GM21526 (cell line): ENCODE measurements around the gene TXNRD2.

Source experiments
- ATAC-seq: cut with Tn5 transposase; IDR thresholded peaks from one replicate; pipeline ENCODE4 v1.9.1; 2021; ENCODE audit warnings: moderate library complexity; ENCODE audit not compliant: unreplicated experiment, low FRiP score

TXNRD2 gene

DNA sequence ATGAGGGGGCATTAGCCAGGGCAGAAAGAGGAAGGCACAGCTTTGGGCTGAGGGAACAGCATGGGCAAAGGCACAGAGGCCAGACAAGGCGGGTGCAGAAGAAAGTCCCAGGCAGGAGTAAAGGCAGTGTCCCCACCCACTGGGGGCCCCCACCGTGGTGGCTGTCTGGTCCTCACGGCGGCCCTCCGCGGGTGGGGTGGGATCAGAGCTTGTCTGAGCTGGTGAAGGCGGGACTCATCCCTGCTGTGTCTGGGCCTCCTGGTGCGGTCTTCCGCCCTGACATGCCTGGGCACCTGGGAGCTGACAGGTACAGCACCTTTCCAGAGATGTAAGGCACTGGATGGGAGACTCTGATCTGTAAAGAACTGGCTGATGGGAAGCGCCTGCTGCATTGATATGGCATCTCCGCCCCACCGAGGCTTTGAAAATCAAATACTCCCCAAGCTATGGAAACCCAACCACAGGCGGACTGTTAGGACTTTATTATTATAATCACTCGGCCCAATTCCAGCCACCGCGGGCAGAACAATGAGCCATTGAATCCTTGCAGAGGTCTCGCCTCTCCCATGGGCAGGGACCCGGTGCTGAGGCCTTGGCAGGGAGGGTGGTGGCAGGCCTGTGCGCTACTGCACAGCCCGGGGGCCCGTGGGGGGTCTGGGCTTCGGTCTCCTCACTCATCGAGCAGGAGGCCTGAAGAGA, 72.7 kb downstream of the TXNRD2 start:
- no peak for ATAC-seq

DNA sequence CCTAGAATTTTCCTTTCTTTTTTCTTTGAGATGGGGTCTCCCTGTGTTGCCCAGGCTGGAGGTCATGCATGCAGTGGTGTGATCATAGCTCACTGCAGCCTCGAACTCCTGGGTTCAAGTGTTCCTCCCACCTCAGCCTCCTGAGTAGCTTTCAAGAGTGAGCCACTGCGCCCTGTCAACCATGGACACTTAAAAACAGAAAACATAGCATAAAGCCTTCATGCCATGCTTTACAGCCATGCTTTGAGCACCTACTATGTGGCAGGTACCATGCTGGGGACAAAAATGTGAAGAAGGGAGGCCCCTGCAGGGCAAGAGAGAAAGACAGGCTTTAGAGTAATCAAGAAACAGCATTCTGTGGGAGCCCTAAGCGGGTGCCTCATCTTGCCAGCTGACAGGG, 73.3 kb downstream of the TXNRD2 start:
- no peak for ATAC-seq

DNA sequence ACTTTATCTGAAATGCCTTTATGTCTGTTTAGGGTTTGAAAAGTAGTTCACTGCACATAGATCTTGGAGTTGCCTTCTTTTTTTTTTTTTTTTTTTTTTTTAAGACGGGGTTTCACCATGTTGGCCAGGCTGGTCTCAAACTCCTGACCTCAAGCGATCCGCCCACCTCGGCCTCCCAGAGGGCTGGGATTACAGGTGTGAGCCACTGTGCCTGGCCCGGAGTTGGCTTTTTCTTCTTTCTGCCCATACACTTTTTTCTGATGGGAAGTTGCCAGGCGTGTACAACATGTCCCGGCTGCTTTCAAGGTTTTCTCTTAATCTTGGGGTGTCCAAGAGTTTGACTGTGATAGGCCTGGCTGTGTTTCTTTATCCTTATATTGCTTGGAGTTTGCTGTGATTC, 74.0 kb downstream of the TXNRD2 start:
- ATAC-seq: no peak

DNA sequence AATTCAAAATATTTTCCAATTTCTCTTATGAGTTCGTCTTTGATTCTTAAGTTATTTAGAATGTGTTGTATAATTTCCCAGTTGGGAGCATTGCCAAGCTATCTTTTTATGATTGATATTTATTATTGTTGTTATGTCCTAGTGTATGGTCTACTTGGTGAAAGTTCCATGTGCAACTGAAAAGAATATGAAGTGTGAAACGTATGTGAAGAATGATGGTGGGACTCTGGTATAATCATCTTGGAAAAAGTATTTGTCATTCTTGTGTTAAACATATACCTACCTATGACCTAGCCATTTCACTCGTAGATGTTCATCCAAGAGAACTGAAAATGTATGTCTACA, 75.0 kb downstream of the TXNRD2 start:
- no peak for ATAC-seq

DNA sequence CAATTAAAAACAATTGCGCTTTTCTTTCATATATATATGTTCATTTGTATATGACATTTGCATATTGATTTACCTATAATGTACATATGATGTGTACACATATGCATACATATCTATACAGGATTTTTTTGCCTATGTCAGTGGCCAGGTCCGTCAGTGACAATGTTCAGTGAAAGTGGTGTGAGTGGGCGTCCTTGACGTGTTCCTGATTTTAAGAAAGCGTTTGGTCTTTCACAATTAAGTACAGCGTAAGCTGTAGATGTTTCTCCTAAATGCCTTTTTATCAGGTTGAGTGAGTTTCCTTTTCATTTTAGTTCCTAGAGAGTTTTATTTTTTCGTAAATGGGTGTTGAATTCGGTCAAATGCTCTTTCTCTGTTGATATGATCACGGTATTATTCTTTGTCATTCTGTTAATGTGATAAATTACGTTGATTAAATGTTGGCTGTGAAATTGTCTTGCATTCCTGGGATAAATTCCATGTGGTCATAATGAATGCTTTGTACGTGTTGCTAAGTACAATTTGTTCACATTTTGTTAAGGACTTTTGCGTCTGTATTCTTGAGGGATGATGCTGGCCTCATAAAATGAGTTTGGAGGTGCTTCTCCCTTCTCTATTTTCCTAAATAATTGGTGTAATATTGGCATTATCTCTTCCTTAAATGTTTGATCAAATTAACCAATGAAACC, 76.3 kb downstream of the TXNRD2 start:
- no peak for ATAC-seq

DNA sequence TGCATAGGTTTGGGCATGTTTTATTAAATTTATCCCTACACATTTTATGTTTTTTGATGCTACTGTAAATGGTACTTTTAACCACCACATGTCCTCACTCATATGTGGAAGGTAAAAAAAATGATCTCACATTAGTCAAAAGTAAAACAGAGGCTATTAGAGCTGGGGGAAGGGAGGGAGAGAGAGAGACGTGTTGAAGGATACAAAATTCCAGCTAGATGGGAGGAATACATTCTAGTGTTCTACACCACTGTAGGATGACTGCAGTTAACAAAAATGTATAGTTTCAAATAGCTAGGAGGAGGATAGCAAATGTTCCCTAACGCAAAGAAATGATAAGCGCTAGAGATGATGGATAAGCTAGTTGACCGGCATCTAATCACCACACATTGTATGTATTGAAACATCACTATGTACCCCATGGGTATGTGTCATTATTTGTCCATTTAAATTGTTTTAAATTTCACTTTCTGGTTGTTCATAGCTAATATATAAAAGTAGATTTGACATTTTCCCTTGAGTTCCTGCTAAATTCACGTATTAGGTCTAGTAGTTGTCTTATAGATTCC, 77.0 kb downstream of the TXNRD2 start:
- ATAC-seq: no peak

DNA sequence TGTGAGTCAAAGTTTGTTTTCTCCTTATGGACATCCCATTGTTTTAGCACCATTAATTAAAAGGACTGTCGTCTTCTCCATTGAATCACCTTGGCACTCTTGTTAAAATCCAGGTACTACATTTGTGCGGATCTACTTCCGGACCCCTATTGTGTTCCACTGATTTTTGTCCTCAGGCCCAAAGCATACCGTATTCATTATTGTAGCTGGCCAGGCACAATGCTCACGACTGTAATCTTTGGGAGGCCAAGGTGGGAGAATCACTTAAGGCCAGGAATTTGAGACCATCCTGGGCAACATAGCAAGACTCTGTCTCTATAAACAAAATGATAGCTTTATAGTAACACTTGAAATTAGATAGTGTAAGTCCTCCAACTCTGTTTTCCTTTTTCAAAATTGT, 78.0 kb downstream of the TXNRD2 start:
- no peak for ATAC-seq

DNA sequence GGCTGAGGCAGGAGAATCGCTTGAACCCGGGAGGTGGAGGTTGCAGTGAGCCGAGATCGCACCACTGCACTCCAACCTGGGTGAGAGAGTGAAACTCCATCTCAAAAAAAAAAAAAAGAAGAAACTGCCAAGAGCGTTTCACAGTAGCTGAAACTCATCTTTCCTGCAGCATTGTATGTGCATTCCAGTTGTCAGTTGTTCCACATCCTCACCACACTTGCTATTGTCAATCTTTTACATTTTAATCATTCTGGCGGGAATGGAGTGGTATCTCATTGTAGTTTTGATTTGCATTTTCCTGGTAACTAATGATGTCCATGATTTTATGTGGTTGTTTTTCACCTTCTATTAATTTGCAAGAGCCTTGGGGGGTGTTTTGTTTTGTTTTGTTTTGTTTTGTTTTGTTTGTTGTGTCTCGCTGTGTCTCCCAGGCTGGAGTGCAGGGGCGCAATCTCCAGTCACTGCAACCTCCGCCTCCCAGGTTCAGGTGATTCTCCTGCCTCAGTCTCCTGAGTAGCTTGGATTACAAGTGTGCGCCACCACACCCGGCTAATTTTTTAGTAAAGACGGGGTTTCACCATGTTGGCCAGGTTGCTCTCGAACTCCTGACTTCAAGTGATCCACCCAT, 78.9 kb downstream of the TXNRD2 start:
- ATAC-seq: no peak

DNA sequence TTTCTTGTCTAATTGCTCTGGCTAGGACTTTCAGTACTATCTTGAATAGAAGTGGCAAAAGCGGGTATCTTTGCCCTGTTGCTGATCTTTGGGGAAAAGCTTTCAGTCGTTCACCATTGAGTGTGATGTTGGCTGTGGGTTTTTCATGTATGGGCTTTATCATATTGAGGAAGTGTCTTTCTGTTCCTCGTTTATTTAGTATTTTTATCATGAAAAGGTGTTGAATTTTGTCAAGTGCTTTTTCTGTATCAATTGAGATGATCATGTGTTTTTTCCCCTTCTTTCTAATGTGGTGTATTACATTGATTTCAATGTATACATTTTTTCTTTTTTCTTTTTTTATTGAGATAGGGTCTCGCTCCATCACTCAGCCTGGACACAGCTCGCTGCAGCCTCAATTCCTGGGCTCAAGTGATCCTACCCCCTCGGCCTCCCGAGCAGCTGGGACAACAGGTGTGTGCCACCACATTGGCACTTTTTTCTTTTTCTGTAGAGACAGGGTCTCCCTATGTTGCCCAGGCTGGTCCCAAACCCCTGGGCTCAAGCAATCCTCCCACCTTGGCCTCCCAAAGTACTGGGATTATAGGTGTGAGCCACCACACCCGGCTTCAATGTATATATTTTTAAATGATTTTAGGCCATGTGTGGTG, 81.6 kb downstream of the TXNRD2 start:
- no peak for ATAC-seq

DNA sequence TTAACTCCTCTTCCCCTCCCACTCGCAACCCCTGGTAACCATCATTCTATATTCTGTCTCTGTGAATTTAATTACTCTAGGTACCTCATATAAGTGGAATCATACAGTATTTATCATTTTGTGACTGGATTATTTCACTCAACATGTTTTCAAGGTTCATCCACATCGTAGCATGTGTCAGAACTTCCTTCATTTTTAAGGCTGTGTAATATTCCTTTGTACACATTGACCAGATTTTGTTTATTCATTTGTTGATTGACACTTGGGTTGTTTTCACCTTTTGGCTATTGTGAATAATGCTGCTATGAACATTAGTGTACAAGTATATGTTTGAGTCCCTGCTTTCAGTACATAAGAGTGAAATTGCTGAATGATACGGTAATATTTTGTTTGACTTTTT, 84.2 kb downstream of the TXNRD2 start:
- ATAC-seq: no peak

DNA sequence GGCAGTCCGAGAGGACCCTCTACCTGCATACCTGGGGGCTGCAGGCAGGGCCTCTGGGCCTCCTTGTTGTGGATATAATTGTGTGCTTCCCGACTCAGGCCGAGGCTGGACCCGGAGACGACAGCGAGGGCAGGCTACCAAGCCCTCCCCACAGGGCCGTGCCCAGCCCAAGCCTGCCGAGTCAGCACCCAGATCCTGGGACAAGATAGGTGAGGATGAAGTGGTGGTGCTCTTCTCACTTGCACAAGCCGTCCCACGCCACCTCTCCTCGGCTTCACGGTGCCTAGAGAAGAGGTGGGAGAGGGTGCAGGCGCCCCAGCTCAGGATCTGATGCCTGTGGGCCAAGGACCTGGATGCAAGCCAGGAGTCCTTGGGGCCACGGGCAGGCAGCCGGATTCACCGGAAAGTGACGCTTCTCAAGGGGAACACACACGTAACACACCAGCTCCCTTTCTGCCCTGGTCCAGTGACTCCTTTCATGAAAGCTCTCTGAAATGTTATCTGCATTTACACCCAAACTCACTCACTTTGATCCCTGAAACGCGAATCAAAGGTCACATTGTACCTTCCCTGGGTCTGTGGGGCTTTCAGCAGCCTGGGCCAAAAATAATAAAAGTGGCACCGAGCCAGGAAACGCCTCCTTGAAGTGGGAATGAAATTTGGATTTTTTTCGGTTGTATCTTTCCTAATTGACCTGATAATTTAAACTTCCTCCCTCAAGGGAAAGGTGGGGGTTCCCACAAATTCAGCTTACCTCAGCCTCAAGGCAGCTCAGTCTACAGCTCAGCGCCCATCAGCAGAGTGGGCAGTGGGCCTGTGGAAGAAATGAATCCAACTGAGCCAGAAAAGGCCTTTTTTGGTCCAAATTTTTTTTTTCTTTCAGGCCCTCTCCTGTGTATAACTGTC, 85.9 kb downstream of the TXNRD2 start:
- ATAC-seq: peak; percentile 12

DNA sequence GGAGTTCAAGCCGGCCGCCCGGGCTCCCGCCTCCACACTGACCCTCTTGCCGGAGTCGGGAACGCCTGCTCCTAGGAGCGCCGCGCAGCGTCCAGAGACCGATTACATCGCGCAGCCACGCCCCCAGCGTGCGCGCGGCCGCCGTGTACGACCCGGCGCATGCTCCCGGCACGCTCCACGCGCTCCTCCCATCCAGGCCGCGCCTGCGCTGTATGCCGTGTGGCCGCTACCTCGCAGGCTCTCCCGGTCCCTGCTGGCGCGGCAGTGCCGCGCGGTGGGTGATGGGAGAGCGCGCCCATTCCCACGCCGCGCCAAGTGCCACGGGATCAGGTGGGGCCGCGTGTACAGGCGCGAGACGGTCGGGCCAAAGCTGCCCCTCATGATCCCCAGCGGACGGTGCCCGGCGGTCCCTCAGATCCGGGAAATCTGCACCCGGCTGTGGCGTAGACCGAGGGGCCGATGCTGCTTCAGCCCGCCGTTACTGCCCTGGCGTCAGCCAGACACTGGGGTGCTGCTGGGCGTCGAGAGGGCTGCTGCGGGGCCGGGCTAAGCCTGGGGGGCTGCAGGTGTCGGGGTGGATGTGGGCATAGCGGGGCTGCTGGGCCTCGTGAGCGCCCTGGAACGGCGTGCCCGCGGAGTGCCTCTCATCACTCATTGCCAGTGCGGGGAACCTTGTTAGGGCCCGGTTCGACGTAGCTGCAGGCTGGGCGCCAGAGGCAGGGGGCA, 86.7 kb downstream of the TXNRD2 start, which contains the start of the genes GNB1L and RTL10:
TSS of gene GNB1L (minus strand) at position 97 of the 726 bp plus-strand sequence. CDS start 33,519 bp downstream, outside the sequence.
TSS of gene RTL10 (minus strand) at position 97 of the 726 bp plus-strand sequence. CDS start 2,613 bp downstream, outside the sequence.
- peak; percentile 79 for ATAC-seq

DNA sequence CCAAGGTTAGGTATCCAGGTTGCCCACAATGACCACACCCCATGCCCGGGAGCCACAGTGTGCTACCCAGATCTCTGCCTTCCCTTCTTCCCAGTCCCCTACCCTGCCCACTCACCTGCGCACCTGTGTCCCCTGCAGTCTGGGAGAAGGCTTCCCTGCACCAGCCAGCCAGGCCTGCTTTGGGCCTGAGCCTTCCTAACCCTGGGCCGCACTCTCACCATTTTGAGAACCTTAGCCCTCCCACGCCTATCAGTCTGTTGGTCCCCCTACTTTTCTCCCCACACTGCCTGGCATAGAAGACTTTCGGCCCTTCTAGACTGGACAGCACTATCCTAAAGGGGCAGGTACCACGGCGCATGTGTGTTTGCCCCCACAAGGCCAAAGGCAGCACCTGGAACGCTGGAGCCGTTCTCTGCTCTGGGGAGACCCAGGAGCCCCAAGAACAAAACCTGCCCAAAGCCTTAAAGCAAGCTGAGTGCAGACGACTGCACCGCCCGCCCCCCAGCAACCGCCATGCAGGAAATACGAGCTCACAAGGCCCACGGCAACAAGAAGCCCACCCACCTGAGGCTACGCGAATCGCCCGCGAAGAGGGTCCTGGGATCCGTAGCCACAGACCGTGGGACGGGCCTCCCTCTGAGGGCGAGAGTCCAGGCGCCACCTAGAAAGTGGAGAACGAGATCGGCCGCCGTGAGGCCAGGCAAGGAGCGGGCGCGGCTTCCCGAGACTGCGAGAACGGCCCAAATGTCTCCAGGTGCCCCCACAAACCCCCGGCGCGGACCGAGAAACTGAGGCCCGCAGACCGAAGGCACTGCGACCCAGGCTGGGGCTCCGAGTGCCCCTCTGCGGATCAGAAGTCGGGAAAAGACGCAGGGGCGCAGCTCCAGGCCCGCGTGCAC, 87.5 kb downstream of the TXNRD2 start:
- peak; percentile 5 for ATAC-seq

DNA sequence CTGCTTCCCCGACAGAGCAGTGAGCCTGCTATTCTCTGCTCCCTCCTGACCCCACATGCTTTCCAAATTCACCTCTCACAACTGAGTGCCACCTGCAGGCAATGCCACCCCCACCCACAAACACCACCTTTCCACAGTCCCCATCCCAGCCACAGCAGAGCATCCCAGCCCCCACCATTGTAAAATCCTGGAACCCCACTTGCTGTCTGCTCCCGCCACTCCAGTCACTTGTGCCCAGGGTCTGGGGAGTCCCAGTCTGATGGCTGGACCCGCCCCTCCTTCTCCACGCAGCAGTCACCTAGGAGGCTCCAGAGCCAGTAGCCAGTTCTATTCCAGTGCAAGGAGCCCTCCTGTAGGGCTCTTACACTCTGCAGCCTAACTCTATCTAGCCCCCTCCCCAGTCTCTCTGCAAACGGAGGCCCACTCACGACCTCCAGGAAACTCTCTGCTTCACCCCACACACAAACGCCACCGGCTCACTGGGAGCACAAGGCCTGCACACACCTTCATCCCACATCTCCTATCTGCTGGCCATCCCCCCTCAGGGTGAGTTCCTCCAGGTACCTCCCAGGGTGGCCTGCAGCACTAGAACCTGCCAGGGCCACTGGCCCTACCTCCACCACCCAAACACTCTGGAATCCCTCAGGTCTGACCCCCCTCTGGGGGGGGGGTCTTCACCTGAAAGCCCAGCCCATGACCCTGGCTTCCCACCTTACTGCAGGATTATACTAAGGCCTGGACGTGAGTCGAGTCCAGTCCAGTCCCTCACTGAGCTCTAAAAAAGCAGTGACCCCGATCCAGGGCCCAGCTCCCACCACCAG, 88.3 kb downstream of the TXNRD2 start:
- no peak for ATAC-seq

DNA sequence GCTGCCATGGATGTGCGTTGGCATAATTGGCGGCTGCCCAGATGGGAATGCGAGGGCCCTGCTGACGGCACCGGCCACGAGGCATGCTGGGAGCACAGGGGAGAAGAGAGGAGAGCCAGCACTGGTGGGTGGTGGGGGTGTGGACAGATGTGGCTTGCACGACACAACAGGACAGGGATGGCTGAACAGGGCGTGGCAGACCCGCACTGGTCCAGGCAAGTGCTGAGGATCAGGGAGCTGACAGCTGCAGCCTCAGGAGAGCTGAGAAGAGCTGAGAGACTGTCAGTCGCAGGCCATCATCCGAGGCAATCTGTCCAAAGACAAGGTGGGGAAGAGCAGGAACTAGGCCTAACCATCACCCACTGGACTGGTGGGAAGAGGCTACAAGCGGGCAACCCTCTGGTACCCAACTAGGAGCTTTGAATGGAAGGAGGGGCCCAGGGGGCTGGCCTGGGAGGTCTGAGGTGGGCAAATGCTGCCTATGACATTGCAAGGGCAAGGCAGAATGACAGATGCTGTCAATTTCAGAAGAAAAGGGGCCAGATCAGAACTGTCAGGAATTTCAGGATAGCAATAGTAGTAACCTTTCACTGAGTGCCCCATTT, 89.3 kb downstream of the TXNRD2 start:
- ATAC-seq: no peak

DNA sequence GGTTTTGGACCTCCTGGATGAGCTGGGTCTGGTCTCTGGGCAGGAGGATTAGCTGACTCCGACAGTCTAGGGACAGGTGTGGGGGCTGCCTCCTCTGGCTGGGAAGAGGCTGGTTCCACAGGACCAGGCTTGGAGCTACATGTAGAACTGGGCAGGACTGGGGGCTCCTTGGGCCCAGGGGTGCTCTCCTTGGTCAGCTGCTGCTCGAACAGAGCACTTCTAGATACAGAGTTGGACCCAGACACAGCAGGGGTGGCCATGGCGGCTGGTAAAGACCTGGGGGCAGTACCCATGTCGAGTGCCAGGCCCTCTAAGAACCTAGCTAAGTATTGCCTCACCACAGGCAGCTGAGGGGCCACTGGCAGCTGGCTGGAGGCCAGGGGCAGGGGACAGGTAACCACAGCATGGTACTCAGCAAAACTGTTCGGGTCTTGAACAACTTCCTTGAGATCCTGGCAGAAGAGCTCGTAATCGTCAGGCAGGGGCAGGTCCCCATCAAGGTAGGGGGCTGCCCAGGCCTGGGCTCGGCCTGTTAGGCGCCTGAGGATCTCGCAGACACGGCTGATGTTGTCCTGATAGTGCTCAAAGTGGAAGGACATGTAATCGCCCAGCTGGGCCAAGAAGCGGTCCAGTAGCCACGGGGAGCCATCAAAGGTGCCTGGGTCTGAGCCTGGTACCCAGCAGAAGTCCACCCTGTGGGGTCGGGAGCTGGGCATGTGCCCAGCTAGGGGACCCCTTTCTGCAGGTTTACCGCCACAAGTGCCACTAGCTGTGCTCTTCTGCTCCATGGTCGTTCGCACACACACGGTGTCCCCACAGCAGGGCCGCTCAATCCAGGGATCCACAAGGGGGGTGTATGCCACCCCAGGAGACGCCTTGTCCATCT, 90.1 kb downstream of the TXNRD2 start:
- no peak for ATAC-seq
